Activated naive CD4-positive, alpha-beta T cell treated with anti-CD3 and anti-CD28 coated beads, Interleukin-2, amount 10 ng/mL, durations not matched to agents 7 days and 5 days (primary cell): ENCODE measurements around the gene EXD3.
"Not testable (repeated sequence)": the region's sequence is repeated elsewhere in the genome, so short reads cannot be mapped to it uniquely, and the experiment has no call there.

Experiments
- CTCF ChIA-PET: fragments of 350-600 bp; sonication (Branson Sonifier 250); formaldehyde crosslinking; loops from one replicate; lab custom pipeline; 2021; ENCODE audit warnings: antibody characterized with exemption; lab: Charles Lee
- DNase-seq: peaks from one replicate; pipeline ENCODE4 v3.0.0-alpha.2; 2020
- H3K27ac Mint-ChIP-seq: one replicate; pipeline ENCODE4 v1.8.0; 2021; ENCODE audit warnings: mild to moderate bottlenecking, moderate library complexity, mixed read lengths
- H3K27me3 Mint-ChIP-seq: one replicate; pipeline ENCODE4 v1.8.0; 2021; ENCODE audit warnings: mild to moderate bottlenecking, mixed read lengths
- H3K36me3 Mint-ChIP-seq: one replicate; pipeline ENCODE4 v1.8.0; 2021; ENCODE audit warnings: mixed read lengths
- H3K4me1 Mint-ChIP-seq: one replicate; pipeline ENCODE4 v1.8.0; 2021; ENCODE audit warnings: mixed read lengths
- H3K4me3 Mint-ChIP-seq: one replicate; pipeline ENCODE4 v1.8.0; 2021; ENCODE audit warnings: mild to moderate bottlenecking, moderate library complexity, mixed read lengths
- H3K9me3 Mint-ChIP-seq: one replicate; pipeline ENCODE4 v1.8.0; 2021; ENCODE audit warnings: mixed read lengths

EXD3 gene

GRCh38 chr9:137422604-137423513, at the start of gene EXD3, which contains the start of gene NOXA1:
TSS of gene EXD3 (minus strand) at chr9:137423162. CDS start at chr9:137395357, 27,805 bp downstream.
TSS of gene NOXA1 (plus strand) at chr9:137423393. CDS start at chr9:137423530, 137 bp downstream.
- peaks cover 16% of the 10 kb centered on the region for H3K4me1 Mint-ChIP-seq
- DNase-seq: peak; percentile 95
- peaks cover 5% of the 10 kb centered on the region for H3K36me3 Mint-ChIP-seq
- H3K9me3 Mint-ChIP-seq: no peaks in the 10 kb centered on the region
- H3K4me3 Mint-ChIP-seq: peak within 1 kb of the TSS; percentile 86
- CTCF ChIA-PET: interaction anchor here (0.6 to 1.7 kb wide), 6 partner anchors 9 to 69 kb away, joined by 3 to 6 read pairs (median 4); no protein-coding TSS in a partner anchor
- H3K27ac Mint-ChIP-seq: peak within 1 kb of the TSS; percentile 60
- peaks cover 24% of the 10 kb centered on the region for H3K27me3 Mint-ChIP-seq

- Mint-ChIP-seq H3K27me3 (peaks cover 38% of the 10 kb centered on the region), H3K4me1 (peaks cover 5% of the 10 kb centered on the region), H3K27ac (no peak overlapping the region), H3K9me3 (peaks cover 22% of the 10 kb centered on the region), H3K4me3 (no peak overlapping the region), H3K36me3 (peaks cover 6% of the 10 kb centered on the region)
- DNase-seq: no peak
- CTCF ChIA-PET: no interaction called here
Observed at GRCh38 chr9:137470785-137471184, 47.8 kb upstream of the EXD3 start.

- CTCF ChIA-PET: interaction anchor here (0.6 kb wide), 1 partner anchor 67 kb away, joined by 3 read pairs; no protein-coding TSS in a partner anchor
- peaks cover 44% of the 10 kb centered on the region for H3K27me3 Mint-ChIP-seq
- H3K9me3 Mint-ChIP-seq: peaks cover 2% of the 10 kb centered on the region
- H3K36me3 Mint-ChIP-seq: no peaks in the 10 kb centered on the region
- H3K27ac Mint-ChIP-seq: no peak overlapping the region
- no peak for DNase-seq
- peaks cover 10% of the 10 kb centered on the region for H3K4me1 Mint-ChIP-seq
- H3K4me3 Mint-ChIP-seq: no peak overlapping the region
Observed at GRCh38 chr9:137467896-137468295, 44.9 kb upstream of the EXD3 start.

- Mint-ChIP-seq H3K4me3 (no peak overlapping the region), H3K27me3 (peaks cover 44% of the 10 kb centered on the region), H3K27ac (no peak overlapping the region), H3K9me3 (no peaks in the 10 kb centered on the region), H3K4me1 (peaks cover 11% of the 10 kb centered on the region), H3K36me3 (no peaks in the 10 kb centered on the region)
- CTCF ChIA-PET: no interaction called here
- DNase-seq: peak; percentile 10
Observed at GRCh38 chr9:137467161-137467581, 44.2 kb upstream of the EXD3 start.

- H3K27ac Mint-ChIP-seq, CTCF ChIA-PET: not testable (repeated sequence)
Observed at GRCh38 chr9:137466389-137467085, 43.6 kb upstream of the EXD3 start.

GRCh38 chr9:137465720-137466388, 42.9 kb upstream of the EXD3 start:
- no peaks in the 10 kb centered on the region for H3K36me3 Mint-ChIP-seq
- no peak overlapping the region for H3K4me3 Mint-ChIP-seq
- peaks cover 48% of the 10 kb centered on the region for H3K27me3 Mint-ChIP-seq
- peak; percentile 16 for DNase-seq
- peak overlapping the region; percentile 0 for H3K27ac Mint-ChIP-seq
- H3K4me1 Mint-ChIP-seq: peaks cover 24% of the 10 kb centered on the region
- CTCF ChIA-PET: no interaction called here
- H3K9me3 Mint-ChIP-seq: no peaks in the 10 kb centered on the region

More at GRCh38 chr9:137466389-137467085, 43.6 kb upstream of the EXD3 start:
- not testable (repeated sequence) for DNase-seq, H3K4me3 Mint-ChIP-seq, H3K9me3 Mint-ChIP-seq, H3K36me3 Mint-ChIP-seq
- Mint-ChIP-seq H3K4me1 (peaks cover 18% of the 10 kb centered on the region), H3K27me3 (peaks cover 50% of the 10 kb centered on the region)

GRCh38 chr9:137465000-137465719, 42.2 kb upstream of the EXD3 start:
- H3K27me3 Mint-ChIP-seq: peaks cover 41% of the 10 kb centered on the region
- H3K4me1 Mint-ChIP-seq: peaks cover 25% of the 10 kb centered on the region
- H3K27ac Mint-ChIP-seq: no peak overlapping the region
- DNase-seq: peak; percentile 13
- H3K36me3 Mint-ChIP-seq: no peaks in the 10 kb centered on the region
- H3K9me3 Mint-ChIP-seq: no peaks in the 10 kb centered on the region
- CTCF ChIA-PET: no interaction called here
- H3K4me3 Mint-ChIP-seq: no peak overlapping the region

GRCh38 chr9:137464291-137464999, 41.5 kb upstream of the EXD3 start:
- H3K4me1 Mint-ChIP-seq: peaks cover 32% of the 10 kb centered on the region
- H3K4me3 Mint-ChIP-seq: no peak overlapping the region
- peaks cover 38% of the 10 kb centered on the region for H3K27me3 Mint-ChIP-seq
- no peaks in the 10 kb centered on the region for H3K9me3 Mint-ChIP-seq
- no peak overlapping the region for H3K27ac Mint-ChIP-seq
- CTCF ChIA-PET: no interaction called here
- peak; percentile 17 for DNase-seq
- no peaks in the 10 kb centered on the region for H3K36me3 Mint-ChIP-seq

GRCh38 chr9:137463931-137464290, 40.9 kb upstream of the EXD3 start:
- CTCF ChIA-PET: no interaction called here
- no peaks in the 10 kb centered on the region for H3K9me3 Mint-ChIP-seq
- H3K36me3 Mint-ChIP-seq: no peaks in the 10 kb centered on the region
- H3K27ac Mint-ChIP-seq: no peak overlapping the region
- no peak overlapping the region for H3K4me3 Mint-ChIP-seq
- peaks cover 33% of the 10 kb centered on the region for H3K4me1 Mint-ChIP-seq
- DNase-seq: peak; percentile 11
- peaks cover 33% of the 10 kb centered on the region for H3K27me3 Mint-ChIP-seq

- Mint-ChIP-seq H3K9me3 (no peaks in the 10 kb centered on the region), H3K27ac (peak overlapping the region; percentile 77), H3K4me1 (peaks cover 33% of the 10 kb centered on the region), H3K36me3 (no peaks in the 10 kb centered on the region), H3K27me3 (peaks cover 30% of the 10 kb centered on the region), H3K4me3 (no peak overlapping the region)
- CTCF ChIA-PET: no interaction called here
- peak; percentile 17 for DNase-seq
Observed at GRCh38 chr9:137462986-137463930, 40.3 kb upstream of the EXD3 start.

- peaks cover 24% of the 10 kb centered on the region for H3K27me3 Mint-ChIP-seq
- peaks cover 33% of the 10 kb centered on the region for H3K4me1 Mint-ChIP-seq
- peak overlapping the region; percentile 63 for H3K4me3 Mint-ChIP-seq
- no peaks in the 10 kb centered on the region for H3K9me3 Mint-ChIP-seq
- CTCF ChIA-PET: interaction anchor here (1.0 to 1.3 kb wide), 2 partner anchors 17 to 40 kb away, joined by 3 to 4 read pairs; partner anchors contain the start of genes EXD3 and NOXA1
- no peaks in the 10 kb centered on the region for H3K36me3 Mint-ChIP-seq
- DNase-seq: peak; percentile 20
- peak overlapping the region; percentile 93 for H3K27ac Mint-ChIP-seq
Observed at GRCh38 chr9:137462396-137462985, 39.5 kb upstream of the EXD3 start.
